ENCODE results near the gene ARSB.

The ARSB gene

GRCh38 chr5:78830528-78831046 is 154.5 kb downstream of the ARSB start:
- DNase-seq = no peak

- no peak for DNase-seq
Observed at GRCh38 chr5:78829811-78830527, 155.1 kb downstream of the ARSB start.

- no peak for DNase-seq
Observed at GRCh38 chr5:78827725-78828124, 157.4 kb downstream of the ARSB start.

- peak; percentile 42 for DNase-seq
Observed at GRCh38 chr5:78824831-78825281, 160.3 kb downstream of the ARSB start.

GRCh38 chr5:78823196-78823595 is 161.9 kb downstream of the ARSB start:
- no peak for DNase-seq

GRCh38 chr5:78821536-78822021 is 163.5 kb downstream of the ARSB start:
- peak; percentile 71 for DNase-seq

GRCh38 chr5:78819707-78820106 is 165.4 kb downstream of the ARSB start:
- no peak for DNase-seq

- peak; percentile 44 for DNase-seq
Observed at GRCh38 chr5:78819166-78819565, 165.9 kb downstream of the ARSB start.

GRCh38 chr5:78816143-78816765 is 168.9 kb downstream of the ARSB start:
- peak; percentile 48 for DNase-seq

- DNase-seq = peak; percentile 48
Observed at GRCh38 chr5:78813906-78814530, 171.1 kb downstream of the ARSB start.

GRCh38 chr5:78813286-78813685 is 171.8 kb downstream of the ARSB start:
- no peak for DNase-seq

- DNase-seq = no peak
Observed at GRCh38 chr5:78811866-78812265, 173.2 kb downstream of the ARSB start.

- DNase-seq = peak; percentile 81
Observed at GRCh38 chr5:78811121-78811817, 173.8 kb downstream of the ARSB start.

- no peak for DNase-seq
Observed at GRCh38 chr5:78810098-78810920, 174.8 kb downstream of the ARSB start.

GRCh38 chr5:78809444-78809843 is 175.7 kb downstream of the ARSB start:
- no peak for DNase-seq

- no peak for DNase-seq
Observed at GRCh38 chr5:78808818-78809217, 176.3 kb downstream of the ARSB start.

- DNase-seq = peak; percentile 59
Observed at GRCh38 chr5:78808380-78808779, 176.7 kb downstream of the ARSB start.

- DNase-seq = peak; percentile 97
Observed at GRCh38 chr5:78806544-78806943, 178.6 kb downstream of the ARSB start.

- no peak for DNase-seq
Observed at GRCh38 chr5:78805474-78806124, 179.5 kb downstream of the ARSB start.

GRCh38 chr5:78804995-78805394 is 180.1 kb downstream of the ARSB start:
- no peak for DNase-seq

- DNase-seq = no peak
Observed at GRCh38 chr5:78803941-78804340, 181.2 kb downstream of the ARSB start.

Data from fibroblast of skin of scalp (primary cell).